GM12865 (cell line): ENCODE data around the gene APCS.

Experiments
- DNase-seq: peaks from one replicate; pipeline ENCODE4 v3.0.0; 2010; ENCODE audit warnings: low read depth
- H3K4me3 ChIP-seq: 2 replicates; pipeline ENCODE4 v1.5.1; 2011; ENCODE audit warnings: mild to moderate bottlenecking, low read depth, low read length, control low read depth
- TF ChIP-seq, protein P1 (sequence below): IDR thresholded peaks from 2 replicates; pipeline ENCODE4 v1.5.1; 2011; ENCODE audit warnings: low read length, control low read depth, low read depth, inconsistent platforms; ENCODE audit not compliant: insufficient read depth; ENCODE audit errors: missing control alignments

The APCS gene

DNA sequence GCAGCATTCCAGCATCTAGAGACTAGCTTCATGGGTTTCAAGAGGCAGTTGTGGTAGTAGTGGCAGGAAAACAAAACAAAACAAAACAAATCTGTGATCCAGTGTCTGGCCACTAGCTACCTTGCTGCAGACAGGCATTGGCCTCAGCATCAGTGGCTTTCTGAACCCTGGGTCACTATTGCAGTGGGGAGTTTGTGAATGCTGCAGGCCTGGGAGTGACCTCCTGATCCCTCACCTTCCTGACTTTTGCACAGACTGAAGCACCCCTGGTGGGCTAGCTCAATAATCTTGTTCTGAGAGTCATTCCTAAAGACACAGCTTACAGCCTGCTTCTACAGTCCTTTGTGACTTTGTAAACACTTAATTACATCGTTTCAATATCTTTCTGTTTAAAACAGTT, 24.9 kb upstream of the APCS start:
- H3K4me3 ChIP-seq = no peak overlapping the region
- DNase-seq = no peak
- TF ChIP-seq, protein P1, sequence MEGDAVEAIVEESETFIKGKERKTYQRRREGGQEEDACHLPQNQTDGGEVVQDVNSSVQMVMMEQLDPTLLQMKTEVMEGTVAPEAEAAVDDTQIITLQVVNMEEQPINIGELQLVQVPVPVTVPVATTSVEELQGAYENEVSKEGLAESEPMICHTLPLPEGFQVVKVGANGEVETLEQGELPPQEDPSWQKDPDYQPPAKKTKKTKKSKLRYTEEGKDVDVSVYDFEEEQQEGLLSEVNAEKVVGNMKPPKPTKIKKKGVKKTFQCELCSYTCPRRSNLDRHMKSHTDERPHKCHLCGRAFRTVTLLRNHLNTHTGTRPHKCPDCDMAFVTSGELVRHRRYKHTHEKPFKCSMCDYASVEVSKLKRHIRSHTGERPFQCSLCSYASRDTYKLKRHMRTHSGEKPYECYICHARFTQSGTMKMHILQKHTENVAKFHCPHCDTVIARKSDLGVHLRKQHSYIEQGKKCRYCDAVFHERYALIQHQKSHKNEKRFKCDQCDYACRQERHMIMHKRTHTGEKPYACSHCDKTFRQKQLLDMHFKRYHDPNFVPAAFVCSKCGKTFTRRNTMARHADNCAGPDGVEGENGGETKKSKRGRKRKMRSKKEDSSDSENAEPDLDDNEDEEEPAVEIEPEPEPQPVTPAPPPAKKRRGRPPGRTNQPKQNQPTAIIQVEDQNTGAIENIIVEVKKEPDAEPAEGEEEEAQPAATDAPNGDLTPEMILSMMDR = no peak

DNA sequence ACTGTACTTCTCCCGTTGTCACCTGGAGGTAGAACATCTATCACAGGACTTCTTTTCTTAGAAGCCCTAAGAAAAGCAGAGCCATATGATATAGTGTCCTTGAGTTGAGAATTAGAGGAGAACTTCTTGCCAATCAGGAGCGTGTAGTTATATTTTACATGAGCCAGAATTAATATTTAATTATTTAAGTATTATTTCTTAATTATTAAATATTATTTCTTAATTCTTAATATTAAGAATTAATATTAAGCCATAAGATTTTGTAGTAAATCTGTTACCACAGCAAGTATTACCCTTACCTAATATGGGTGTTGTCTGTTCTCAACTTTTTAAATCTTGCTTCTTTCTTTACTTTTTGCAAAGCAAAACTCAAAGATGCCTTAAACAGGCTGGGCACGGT, 10.2 kb upstream of the APCS start:
- DNase-seq = no peak
- H3K4me3 ChIP-seq = no peak overlapping the region
- TF ChIP-seq, protein P1 = no peak

DNA sequence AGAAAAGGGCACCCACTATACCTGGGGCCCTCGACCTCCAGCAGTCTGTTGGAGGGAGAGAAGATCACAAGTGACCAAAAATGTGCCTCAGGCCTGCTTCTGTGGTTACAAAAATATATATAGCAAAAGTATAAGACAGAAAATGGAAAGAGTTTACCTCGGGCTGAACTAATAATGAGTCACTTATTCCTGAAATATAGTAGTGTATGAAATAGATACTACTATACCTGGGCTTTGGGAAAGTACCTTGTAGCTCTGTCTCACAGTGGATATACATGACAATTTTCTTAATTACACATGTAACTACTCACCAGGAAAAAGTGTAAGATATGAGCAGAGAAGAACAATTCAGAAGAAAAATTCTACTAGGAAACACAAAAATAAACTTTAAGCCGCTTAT, 7.3 kb upstream of the APCS start:
- no peak overlapping the region for H3K4me3 ChIP-seq
- DNase-seq = peak; percentile 2
- TF ChIP-seq, protein P1 = no peak

DNA sequence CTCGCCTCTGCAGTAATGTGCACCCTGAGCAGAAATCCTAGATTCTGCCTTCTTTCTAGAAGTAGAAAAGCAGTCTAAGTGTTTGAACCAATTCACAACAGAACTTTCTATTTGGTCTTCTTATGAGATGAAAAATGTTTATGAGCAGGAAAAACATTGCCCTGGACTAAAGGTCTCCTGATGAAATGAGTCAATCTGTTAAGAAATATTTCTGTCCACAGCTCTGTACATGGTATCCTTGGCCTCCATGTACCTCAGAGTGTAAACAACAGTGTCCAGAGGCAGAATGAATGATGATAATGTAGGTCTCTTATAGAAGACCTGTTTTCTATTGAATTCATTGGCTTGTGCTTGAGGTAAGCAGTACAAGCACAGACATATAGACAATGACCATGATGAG, 6.2 kb upstream of the APCS start:
- no peak overlapping the region for H3K4me3 ChIP-seq
- TF ChIP-seq, protein P1 = no peak
- no peak for DNase-seq

DNA sequence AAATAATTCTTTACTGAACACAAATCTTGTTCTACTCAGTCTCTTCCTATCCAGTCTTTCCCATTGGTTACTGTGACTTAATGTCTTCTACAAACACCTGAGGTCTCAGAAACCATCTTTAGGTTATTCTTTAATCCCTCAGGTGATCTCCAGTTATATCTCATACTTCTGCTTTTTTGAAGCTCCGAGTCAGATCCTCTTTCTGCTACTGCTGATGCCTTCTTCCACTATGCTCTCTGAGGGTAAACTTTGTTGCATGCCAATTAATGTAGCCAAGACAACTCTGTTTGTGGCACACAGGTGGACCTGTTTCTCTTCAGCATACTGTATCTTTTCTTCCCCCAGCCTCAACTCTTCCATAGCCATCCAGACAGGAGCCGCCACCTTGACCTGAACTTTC, 3.1 kb upstream of the APCS start:
- TF ChIP-seq, protein P1 = no peak
- DNase-seq = no peak
- no peak overlapping the region for H3K4me3 ChIP-seq

DNA sequence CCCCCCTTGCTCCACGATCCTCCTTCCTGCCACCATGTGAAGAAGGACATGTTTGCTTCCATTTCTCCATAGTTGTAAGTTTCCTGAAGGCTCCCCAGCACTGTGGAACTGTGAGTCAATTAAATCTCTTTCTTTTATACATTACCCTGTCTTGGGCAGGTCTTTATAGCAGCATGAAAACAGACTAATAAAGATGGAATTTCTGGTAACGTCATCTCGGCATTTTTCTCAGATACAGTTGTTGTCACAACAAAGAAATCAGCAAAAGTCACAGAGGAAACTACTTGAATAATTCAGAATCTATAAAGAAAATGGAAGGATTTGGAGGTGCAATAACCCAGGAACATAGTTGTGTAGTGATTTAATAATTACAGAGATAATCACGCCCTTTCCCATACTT, 4.4 kb downstream of the APCS start:
- no peak overlapping the region for H3K4me3 ChIP-seq
- TF ChIP-seq, protein P1 = no peak
- no peak for DNase-seq

DNA sequence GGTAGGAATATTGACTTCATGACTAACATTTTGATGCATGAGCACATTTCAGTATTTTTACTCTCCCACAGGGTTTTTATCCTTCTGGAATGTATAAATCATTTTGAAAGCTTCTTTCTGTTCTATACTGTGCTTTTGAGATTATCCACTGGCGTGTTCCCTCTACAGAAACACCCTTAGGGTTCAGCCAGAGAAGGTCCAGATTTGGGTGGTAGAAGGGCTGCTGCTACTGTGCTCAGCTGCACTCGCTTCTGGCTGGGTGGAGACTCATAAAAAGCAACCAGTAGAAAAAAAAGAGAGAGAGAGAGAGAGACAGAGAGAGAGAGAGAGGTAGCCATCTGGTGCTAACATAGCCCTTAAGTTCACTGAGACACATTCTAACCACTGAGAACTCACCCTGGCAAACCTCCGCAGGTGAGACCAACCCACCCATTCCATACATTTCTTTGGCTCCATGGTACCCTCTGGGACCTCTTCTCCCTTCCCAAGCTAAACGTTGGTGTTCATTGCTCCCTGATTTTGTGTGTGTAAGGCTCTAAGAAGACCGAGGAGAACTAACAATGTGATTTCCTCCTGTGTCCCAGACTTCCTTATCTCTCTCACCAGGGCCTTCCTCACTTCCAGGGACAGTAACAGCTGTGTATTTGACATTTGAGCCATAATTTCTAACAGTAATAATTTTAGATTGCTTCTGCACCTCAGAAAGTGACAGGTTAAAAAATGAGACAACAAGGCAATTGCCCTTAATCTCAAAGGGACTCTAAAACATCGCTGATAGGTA, 7.2 kb downstream of the APCS start:
- no peak overlapping the region for H3K4me3 ChIP-seq
- DNase-seq = no peak
- TF ChIP-seq, protein P1 = no peak
